C4-2B (cell line): Measurements from ENCODE around the gene KIF1A.

Source experiments
- ZFX ChIP-seq: fragments of 450-650 bp; IDR thresholded peaks from 2 replicates; pipeline ENCODE4 v1.6.1; 2017
- TF ChIP-seq, protein P1 (sequence below): fragments of 450-650 bp; conservative IDR thresholded peaks from 2 replicates; pipeline ENCODE4 v1.5.1; 2017; ENCODE audit warnings: mild to moderate bottlenecking

DNA sequence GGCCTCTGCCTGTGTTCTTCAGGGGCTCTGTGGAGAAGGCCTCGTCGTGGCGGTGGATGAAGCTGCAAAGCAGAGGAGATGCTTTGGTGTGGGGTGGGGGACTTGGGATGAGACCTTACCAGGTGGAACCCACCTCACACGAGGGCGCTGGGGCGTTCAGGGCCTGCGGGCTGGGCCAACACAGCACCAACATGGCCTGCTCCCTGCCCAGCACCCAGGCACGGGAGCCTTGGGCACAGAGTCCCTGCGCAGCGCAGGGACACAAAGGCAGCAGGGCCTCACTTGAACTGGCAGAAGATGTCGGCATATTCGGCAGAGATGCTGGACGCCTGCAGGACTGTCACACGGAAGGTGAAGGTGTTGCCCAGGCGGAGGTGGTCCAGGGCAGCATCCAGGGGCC is 74.6 kb downstream of the KIF1A start:
- TF ChIP-seq, protein P1, sequence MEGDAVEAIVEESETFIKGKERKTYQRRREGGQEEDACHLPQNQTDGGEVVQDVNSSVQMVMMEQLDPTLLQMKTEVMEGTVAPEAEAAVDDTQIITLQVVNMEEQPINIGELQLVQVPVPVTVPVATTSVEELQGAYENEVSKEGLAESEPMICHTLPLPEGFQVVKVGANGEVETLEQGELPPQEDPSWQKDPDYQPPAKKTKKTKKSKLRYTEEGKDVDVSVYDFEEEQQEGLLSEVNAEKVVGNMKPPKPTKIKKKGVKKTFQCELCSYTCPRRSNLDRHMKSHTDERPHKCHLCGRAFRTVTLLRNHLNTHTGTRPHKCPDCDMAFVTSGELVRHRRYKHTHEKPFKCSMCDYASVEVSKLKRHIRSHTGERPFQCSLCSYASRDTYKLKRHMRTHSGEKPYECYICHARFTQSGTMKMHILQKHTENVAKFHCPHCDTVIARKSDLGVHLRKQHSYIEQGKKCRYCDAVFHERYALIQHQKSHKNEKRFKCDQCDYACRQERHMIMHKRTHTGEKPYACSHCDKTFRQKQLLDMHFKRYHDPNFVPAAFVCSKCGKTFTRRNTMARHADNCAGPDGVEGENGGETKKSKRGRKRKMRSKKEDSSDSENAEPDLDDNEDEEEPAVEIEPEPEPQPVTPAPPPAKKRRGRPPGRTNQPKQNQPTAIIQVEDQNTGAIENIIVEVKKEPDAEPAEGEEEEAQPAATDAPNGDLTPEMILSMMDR: no peak
- no peak for TF ChIP-seq ZFX
